Measurements from ENCODE around the gene SARNP.

Gene SARNP

GRCh38 chr12:55748230-55748993 lies 69.1 kb downstream of the SARNP start:
- no peak for TF ChIP-seq CTCF (IDR thresholded peaks at IDR 0.05)

DNA sequence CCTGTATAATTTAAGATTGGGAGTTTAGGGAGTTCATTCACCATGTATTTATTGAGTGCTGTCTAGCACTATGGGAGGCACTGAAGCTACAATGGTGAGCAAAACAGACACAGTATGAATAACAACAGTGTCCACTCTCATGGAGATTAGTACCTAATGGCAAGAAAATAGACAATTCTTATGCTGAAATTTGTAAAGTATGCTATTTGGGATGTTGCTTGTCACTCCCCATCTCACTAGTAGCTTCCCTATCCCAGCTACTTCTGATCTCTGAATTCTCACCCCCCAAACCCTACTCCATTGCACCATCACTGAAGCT lies 70.7 kb downstream of the SARNP start:
- TF ChIP-seq CTCF (IDR thresholded peaks at IDR 0.05): no peak

DNA sequence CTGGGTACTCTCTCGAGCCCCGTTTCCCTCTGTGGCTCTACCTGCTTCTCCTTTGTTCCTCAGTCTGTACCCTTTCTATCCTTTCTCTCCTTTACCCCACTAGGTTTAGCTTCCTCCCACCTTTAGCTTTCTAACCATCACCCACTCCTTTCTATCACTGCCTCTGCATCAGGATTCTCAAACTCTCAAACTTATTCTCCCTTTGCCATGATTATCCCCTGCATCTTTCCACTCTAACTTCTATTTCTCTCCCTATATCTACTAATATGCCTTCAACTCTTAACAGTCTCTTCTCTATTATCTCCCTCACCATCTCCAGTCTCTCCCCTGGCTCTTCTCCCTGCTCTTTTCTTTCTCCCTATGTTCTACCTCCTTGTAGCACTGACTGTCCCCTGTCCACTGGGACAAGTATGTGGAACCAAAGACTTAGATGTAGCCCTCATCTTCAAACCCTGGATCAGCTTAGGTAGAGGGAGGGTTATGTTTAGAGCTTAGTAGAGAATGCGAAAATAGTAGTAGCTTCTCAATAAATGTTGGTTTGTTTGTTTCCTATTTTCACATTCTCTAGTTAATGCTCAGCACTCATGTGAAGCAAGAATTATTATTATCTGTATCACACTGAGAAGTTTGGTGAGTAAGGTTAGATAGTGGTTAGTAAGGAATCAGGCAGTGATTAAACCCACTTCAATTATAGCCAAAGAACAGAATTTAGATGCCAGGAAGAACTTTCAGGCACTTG lies 71.2 kb downstream of the SARNP start:
- no peak for TF ChIP-seq CTCF (IDR thresholded peaks at IDR 0.05)

GRCh38 chr12:55745361-55746173 lies 72.0 kb downstream of the SARNP start:
- no peak for TF ChIP-seq CTCF (IDR thresholded peaks at IDR 0.05)

GRCh38 chr12:55744340-55745030 lies 73.0 kb downstream of the SARNP start:
- TF ChIP-seq CTCF (IDR thresholded peaks at IDR 0.05): no peak

GRCh38 chr12:55743406-55744339 lies 73.9 kb downstream of the SARNP start:
- TF ChIP-seq CTCF (IDR thresholded peaks at IDR 0.05): peak; percentile 23; the same call in 1 of the 2 replicates
